Type B pancreatic cell (in vitro differentiated cells): ENCODE results near the gene RAET1L. TPM values are rescaled to one million over a fixed set of nuclear protein-coding genes. Genes with fewer than 3 reads are reported as not detected.
"Not testable (repeated sequence)": the region's sequence is repeated elsewhere in the genome, so short reads cannot be mapped to it uniquely, and the experiment has no call there.

Experiments
- DNase-seq: peaks from one replicate; pipeline ENCODE4 v3.0.0; 2021; ENCODE audit warnings: mixed read lengths; ENCODE audit not compliant: unreplicated experiment; ENCODE audit errors: extremely low spot score
- H3K27ac Mint-ChIP-seq: 2 replicates; pipeline ENCODE4 v1.8.0; 2021; ENCODE audit warnings: mild to moderate bottlenecking, mixed read lengths
- H3K27me3 Mint-ChIP-seq: 2 replicates; pipeline ENCODE4 v1.8.0; 2021; ENCODE audit warnings: mixed read lengths
- H3K36me3 Mint-ChIP-seq: 2 replicates; pipeline ENCODE4 v1.8.0; 2021; ENCODE audit warnings: mixed read lengths
- H3K4me1 Mint-ChIP-seq: one replicate; pipeline ENCODE4 v1.8.0; 2021; ENCODE audit warnings: mixed read lengths; ENCODE audit not compliant: unreplicated experiment
- H3K4me3 Mint-ChIP-seq: 2 replicates; pipeline ENCODE4 v1.8.0; 2021; ENCODE audit warnings: mild to moderate bottlenecking, mixed read lengths
- H3K9me3 Mint-ChIP-seq: 2 replicates; pipeline ENCODE4 v1.8.0; 2021; ENCODE audit warnings: mixed read lengths
- long read RNA-seq: library from polyadenylated mRNA; unstranded; transcript quantifications from one replicate; pipeline ENCODE4 v2.0.0, GENCODE V29; 2020
- total RNA-seq: library from RNA; stranded (reverse); gene quantifications from 2 replicates; pipeline ENCODE4 v1.2.1, GENCODE V29; 2021; ENCODE audit warnings: low replicate concordance
- TF ChIP-seq, protein P1 (sequence below): fragments of 200-600 bp; sonication (generic); conservative IDR thresholded peaks from 2 replicates; pipeline ENCODE4 v1.5.0; 2021; ENCODE audit warnings: antibody characterized with exemption, mild to moderate bottlenecking

The RAET1L gene, protein sequence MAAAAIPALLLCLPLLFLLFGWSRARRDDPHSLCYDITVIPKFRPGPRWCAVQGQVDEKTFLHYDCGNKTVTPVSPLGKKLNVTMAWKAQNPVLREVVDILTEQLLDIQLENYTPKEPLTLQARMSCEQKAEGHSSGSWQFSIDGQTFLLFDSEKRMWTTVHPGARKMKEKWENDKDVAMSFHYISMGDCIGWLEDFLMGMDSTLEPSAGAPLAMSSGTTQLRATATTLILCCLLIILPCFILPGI
- not detected in 2 replicates for total RNA-seq
- long read RNA-seq = 0 reads

DNA sequence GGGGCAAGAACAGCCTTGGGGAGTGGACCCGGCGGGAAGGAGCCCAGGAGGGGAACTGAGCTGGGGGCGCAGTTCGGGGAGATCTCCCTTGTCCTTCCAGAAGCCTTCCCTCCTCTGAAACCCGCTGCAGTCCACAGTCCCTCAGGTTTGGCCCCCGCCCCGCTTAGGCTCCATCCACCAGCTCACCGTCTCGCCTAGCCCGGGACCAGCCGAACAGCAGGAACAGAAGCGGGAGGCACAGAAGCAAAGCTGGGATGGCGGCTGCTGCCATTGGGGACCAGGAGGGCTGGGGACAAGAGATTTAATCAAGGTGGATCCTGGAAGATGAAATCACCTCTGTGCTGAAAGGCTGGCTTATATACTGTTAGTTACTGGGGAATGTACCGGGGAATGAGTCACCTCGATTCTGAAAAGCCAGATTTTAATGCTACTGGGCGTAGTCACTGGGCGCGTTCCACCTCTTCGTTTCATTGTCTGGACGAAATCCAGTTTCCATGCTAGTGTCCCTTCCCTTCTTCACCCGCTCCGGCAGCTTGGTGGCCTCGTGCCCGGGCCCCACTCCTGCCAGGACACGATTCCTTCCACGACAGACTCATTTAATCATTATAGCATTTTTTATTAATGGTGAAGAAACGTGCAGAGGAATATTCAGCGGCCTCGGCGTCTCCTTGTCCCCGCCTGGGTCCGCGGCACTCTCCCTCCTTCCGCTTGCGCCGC lies at the start of gene RAET1L:
TSS of gene RAET1L (minus strand) at position 332 of the 717 bp plus-strand sequence. CDS start at position 271, 61 bp downstream.
- Mint-ChIP-seq H3K4me3 (no peak within 1 kb of the TSS), H3K4me1 (no peaks in the 10 kb centered on the region), H3K36me3 (no peaks in the 10 kb centered on the region), H3K27me3 (peaks cover 53% of the 10 kb centered on the region), H3K27ac (no peak within 1 kb of the TSS), H3K9me3 (no peaks in the 10 kb centered on the region)
- no peak for DNase-seq
- TF ChIP-seq, protein P1, sequence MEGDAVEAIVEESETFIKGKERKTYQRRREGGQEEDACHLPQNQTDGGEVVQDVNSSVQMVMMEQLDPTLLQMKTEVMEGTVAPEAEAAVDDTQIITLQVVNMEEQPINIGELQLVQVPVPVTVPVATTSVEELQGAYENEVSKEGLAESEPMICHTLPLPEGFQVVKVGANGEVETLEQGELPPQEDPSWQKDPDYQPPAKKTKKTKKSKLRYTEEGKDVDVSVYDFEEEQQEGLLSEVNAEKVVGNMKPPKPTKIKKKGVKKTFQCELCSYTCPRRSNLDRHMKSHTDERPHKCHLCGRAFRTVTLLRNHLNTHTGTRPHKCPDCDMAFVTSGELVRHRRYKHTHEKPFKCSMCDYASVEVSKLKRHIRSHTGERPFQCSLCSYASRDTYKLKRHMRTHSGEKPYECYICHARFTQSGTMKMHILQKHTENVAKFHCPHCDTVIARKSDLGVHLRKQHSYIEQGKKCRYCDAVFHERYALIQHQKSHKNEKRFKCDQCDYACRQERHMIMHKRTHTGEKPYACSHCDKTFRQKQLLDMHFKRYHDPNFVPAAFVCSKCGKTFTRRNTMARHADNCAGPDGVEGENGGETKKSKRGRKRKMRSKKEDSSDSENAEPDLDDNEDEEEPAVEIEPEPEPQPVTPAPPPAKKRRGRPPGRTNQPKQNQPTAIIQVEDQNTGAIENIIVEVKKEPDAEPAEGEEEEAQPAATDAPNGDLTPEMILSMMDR = no peak

DNA sequence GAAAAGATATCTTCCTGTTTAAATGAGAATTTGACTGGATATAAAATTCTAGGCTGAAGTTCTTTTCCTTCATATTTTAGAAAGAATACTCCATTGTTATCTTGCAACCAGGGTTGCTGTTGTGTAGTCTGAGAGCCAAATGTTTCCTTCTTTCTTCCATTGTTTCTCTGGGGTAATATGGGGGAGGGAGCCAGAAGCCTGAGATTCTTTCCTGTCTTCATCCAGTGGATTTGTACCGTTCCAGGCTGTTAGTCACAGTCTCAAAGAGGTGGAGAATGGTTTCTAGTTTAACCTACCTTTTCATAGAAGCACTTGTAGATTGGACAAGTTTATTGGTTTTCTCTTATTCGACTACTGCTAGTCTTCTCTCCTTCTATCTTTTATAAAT lies 49.7 kb upstream of the RAET1L start:
- Mint-ChIP-seq H3K9me3 (no peaks in the 10 kb centered on the region), H3K4me1 (peaks cover 31% of the 10 kb centered on the region), H3K27me3 (peaks cover 3% of the 10 kb centered on the region), H3K4me3 (no peak overlapping the region), H3K27ac (no peak overlapping the region), H3K36me3 (no peaks in the 10 kb centered on the region)
- TF ChIP-seq, protein P1 = no peak
- no peak for DNase-seq

DNA sequence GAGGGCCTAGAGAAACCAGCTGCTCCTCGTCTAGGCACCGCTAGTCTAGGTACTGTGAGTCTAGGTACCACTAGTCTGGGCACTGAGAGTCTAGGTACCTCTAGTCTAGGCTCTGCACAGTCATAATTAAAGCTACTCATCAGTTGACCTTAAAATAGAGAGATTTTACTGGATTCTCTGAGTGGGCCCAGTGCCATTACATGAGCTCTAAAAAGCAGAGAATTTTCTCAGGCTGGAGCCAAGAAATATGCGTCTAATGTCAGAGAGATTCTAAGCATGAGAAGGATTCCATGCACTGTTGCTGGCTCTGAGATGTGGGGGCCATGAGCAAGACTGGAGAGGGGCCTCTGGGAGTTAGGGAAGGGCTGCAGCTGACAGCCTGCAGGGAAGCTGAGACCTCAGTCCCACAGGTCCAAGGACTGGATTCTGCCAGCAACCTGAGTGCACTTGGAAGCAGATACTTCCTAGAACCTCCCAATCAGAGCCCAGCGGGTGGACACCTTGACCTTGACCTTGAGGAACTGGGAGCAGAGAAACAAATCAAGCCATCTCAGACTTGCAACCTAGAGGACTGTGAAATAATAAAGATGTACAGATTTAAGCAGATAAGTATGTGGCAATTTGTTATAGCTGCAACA lies 49.2 kb upstream of the RAET1L start:
- H3K27ac Mint-ChIP-seq, H3K27me3 Mint-ChIP-seq, H3K36me3 Mint-ChIP-seq, H3K4me3 Mint-ChIP-seq, DNase-seq, H3K9me3 Mint-ChIP-seq: not testable (repeated sequence)
- peaks cover 28% of the 10 kb centered on the region for H3K4me1 Mint-ChIP-seq

DNA sequence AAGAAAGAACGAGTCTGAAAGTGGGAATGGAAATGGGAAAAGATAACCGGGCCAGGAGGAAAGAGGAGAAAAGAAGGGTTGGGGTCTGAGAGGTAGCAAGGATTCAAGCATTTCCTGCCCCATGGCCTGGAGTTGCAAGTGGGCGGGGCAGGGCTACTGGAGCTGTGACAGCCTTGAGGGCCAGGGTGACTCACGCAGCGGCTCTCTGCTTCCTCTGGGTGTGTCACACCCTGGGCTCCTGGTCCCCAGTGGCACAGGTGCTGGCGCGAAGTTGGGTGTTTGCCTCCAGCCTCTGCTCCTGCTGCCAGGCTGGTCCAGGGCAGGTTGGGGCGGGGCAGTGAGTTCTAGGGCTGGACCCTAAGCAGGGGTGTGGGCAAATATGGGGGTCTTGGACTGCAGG lies 46.9 kb upstream of the RAET1L start:
- no peak for DNase-seq
- H3K27ac Mint-ChIP-seq = peak overlapping the region; percentile 84
- TF ChIP-seq, protein P1 = no peak
- peaks cover 28% of the 10 kb centered on the region for H3K4me1 Mint-ChIP-seq
- H3K9me3 Mint-ChIP-seq = no peaks in the 10 kb centered on the region
- H3K4me3 Mint-ChIP-seq = no peak overlapping the region
- H3K27me3 Mint-ChIP-seq = no peaks in the 10 kb centered on the region
- no peaks in the 10 kb centered on the region for H3K36me3 Mint-ChIP-seq

DNA sequence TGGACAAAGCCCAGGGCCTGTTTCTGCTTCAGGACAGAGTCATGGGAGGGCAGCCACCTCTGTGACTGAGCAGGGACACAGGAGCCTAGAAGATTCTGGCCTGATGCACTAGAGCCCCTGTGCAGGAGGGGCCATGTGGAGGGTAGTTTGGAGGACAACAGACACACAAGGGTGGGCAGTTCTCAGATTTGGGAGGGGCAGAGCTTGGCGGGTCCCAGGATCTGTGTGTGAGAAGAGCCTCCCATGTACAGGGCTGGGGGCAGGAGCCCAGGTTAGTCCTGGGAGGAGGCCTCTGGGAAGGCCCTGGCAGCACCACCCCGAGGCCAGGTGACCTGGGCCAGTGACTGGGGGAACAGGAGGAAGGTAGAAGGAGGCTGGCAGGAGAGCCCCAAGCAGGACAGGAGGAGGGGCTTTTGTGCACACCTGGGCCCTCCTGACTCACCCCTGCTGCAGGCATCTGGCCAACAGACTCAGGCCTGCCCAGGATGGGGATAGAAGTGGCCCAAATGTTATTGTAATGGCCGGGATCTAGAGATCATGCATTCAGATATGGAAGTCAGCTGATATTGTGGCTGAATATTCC lies 45.0 kb upstream of the RAET1L start:
- H3K27ac Mint-ChIP-seq = peak overlapping the region; percentile 29
- H3K9me3 Mint-ChIP-seq = no peaks in the 10 kb centered on the region
- peak overlapping the region; percentile 92 for H3K4me3 Mint-ChIP-seq
- TF ChIP-seq, protein P1 = no peak
- H3K4me1 Mint-ChIP-seq = peaks cover 24% of the 10 kb centered on the region
- peaks cover 7% of the 10 kb centered on the region for H3K27me3 Mint-ChIP-seq
- DNase-seq = no peak
- H3K36me3 Mint-ChIP-seq = peaks cover 6% of the 10 kb centered on the region
